Upper lobe of right lung (tissue), 1 donor: ENCODE results near the gene SLC9A9. TPM values are rescaled to one million over a fixed set of nuclear protein-coding genes. Genes with fewer than 3 reads are reported as not detected.
A peak's percentile ranks its signal among the peaks of the same experiment; 100 is the strongest.

ENCODE experiments used
- ATAC-seq: fragments of 200-7000 bp; cut with Tn5 transposase; one replicate; pipeline ENCODE4 v1.9.1; 2020; ENCODE audit warnings: mild to moderate bottlenecking, moderate library complexity
- DNase-seq: peaks from one replicate; pipeline ENCODE4 v3.0.0-alpha.2; 2020
- H3K27ac ChIP-seq: fragments of 200-600 bp; one replicate; pipeline ENCODE4 v1.8.0; 2022
- H3K27me3 ChIP-seq: fragments of 200-600 bp; one replicate; pipeline ENCODE4 v1.8.0; 2022; ENCODE audit warnings: mild to moderate bottlenecking
- H3K36me3 ChIP-seq: fragments of 200-600 bp; one replicate; pipeline ENCODE4 v1.8.0; 2022
- H3K4me1 ChIP-seq: fragments of 200-600 bp; one replicate; pipeline ENCODE4 v1.8.0; 2022
- H3K4me3 ChIP-seq: fragments of 200-600 bp; one replicate; pipeline ENCODE4 v1.8.0; 2022; ENCODE audit warnings: mild to moderate bottlenecking
- H3K9me3 ChIP-seq: fragments of 200-600 bp; one replicate; pipeline ENCODE4 v1.8.0; 2022
- CTCF ChIP-seq: fragments of 200-600 bp; IDR thresholded peaks from one replicate; pipeline ENCODE4 v1.8.0; 2022; ENCODE audit warnings: antibody characterized with exemption
- intact Hi-C: fragments of 100-400 bp; cut with DNase I; formaldehyde crosslinking; loops from one replicate; pipeline ENCODE4 v1.11.0; 2022
- total RNA-seq: library from RNA; stranded (reverse); fragmentation: NEBNext Ultra II Directional; extraction: Animal tissue kit (Norgen Biotek cat#: 25700); gene quantifications from one replicate; pipeline ENCODE4 v1.2.1, GENCODE V29; 2021
- donor health status: DM: no; HTN: yes; CAD: no; lungs with severe emphysema.

Gene SLC9A9
- total RNA-seq, 1 donor from 2014 or later: 13.3 TPM

- Histone ChIP-seq H3K4me1 (peaks cover 14% of the 10 kb centered on the region), H3K36me3 (no peaks in the 10 kb centered on the region), H3K27ac (no peak overlapping the region), H3K4me3 (no peak overlapping the region), H3K27me3 (no peaks in the 10 kb centered on the region), H3K9me3 (no peaks in the 10 kb centered on the region)
- intact Hi-C loops: no loop called here
- TF ChIP-seq CTCF: no peak
- DNase-seq (no peak), ATAC-seq (peak; percentile 50)
Observed at GRCh38 chr3:143814443-143814889, 33.8 kb downstream of the SLC9A9 start.

GRCh38 chr3:143812481-143812880 lies 35.8 kb downstream of the SLC9A9 start:
- H3K9me3 ChIP-seq: no peaks in the 10 kb centered on the region
- intact Hi-C loops: no loop called here
- H3K4me3 ChIP-seq: no peak overlapping the region
- TF ChIP-seq CTCF: no peak
- H3K4me1 ChIP-seq: peaks cover 15% of the 10 kb centered on the region
- DNase-seq: no peak
- H3K27ac ChIP-seq: no peak overlapping the region
- H3K27me3 ChIP-seq: no peaks in the 10 kb centered on the region
- no peaks in the 10 kb centered on the region for H3K36me3 ChIP-seq
- ATAC-seq: no peak

GRCh38 chr3:143811602-143812001 lies 36.7 kb downstream of the SLC9A9 start:
- ATAC-seq (no peak), DNase-seq (no peak)
- peak overlapping the region; percentile 15 for H3K27ac ChIP-seq
- H3K9me3 ChIP-seq: no peaks in the 10 kb centered on the region
- no peaks in the 10 kb centered on the region for H3K36me3 ChIP-seq
- H3K4me3 ChIP-seq: no peak overlapping the region
- intact Hi-C loops: no loop called here
- no peaks in the 10 kb centered on the region for H3K27me3 ChIP-seq
- TF ChIP-seq CTCF: no peak
- H3K4me1 ChIP-seq: peaks cover 21% of the 10 kb centered on the region

GRCh38 chr3:143810953-143811265 lies 37.4 kb downstream of the SLC9A9 start:
- ATAC-seq (no peak), DNase-seq (no peak)
- Histone ChIP-seq H3K4me1 (peaks cover 21% of the 10 kb centered on the region), H3K27me3 (no peaks in the 10 kb centered on the region), H3K27ac (peak overlapping the region; percentile 15), H3K4me3 (no peak overlapping the region), H3K9me3 (no peaks in the 10 kb centered on the region), H3K36me3 (no peaks in the 10 kb centered on the region)
- intact Hi-C loops: no loop called here
- no peak for TF ChIP-seq CTCF

- Histone ChIP-seq H3K4me3 (no peak overlapping the region), H3K27me3 (no peaks in the 10 kb centered on the region), H3K27ac (no peak overlapping the region), H3K4me1 (peaks cover 21% of the 10 kb centered on the region), H3K36me3 (no peaks in the 10 kb centered on the region), H3K9me3 (no peaks in the 10 kb centered on the region)
- no peak for DNase-seq
- ATAC-seq: no peak
- no peak for TF ChIP-seq CTCF
- intact Hi-C loops: no loop called here
Observed at GRCh38 chr3:143810166-143810952, 37.9 kb downstream of the SLC9A9 start.
